ENCODE data around the gene C19orf67. TPM values are rescaled to one million over a fixed set of nuclear protein-coding genes. Genes with fewer than 3 reads are reported as not detected.

C19orf67 gene
- total RNA-seq, 1 experiment from 2014 or later: not detected

DNA sequence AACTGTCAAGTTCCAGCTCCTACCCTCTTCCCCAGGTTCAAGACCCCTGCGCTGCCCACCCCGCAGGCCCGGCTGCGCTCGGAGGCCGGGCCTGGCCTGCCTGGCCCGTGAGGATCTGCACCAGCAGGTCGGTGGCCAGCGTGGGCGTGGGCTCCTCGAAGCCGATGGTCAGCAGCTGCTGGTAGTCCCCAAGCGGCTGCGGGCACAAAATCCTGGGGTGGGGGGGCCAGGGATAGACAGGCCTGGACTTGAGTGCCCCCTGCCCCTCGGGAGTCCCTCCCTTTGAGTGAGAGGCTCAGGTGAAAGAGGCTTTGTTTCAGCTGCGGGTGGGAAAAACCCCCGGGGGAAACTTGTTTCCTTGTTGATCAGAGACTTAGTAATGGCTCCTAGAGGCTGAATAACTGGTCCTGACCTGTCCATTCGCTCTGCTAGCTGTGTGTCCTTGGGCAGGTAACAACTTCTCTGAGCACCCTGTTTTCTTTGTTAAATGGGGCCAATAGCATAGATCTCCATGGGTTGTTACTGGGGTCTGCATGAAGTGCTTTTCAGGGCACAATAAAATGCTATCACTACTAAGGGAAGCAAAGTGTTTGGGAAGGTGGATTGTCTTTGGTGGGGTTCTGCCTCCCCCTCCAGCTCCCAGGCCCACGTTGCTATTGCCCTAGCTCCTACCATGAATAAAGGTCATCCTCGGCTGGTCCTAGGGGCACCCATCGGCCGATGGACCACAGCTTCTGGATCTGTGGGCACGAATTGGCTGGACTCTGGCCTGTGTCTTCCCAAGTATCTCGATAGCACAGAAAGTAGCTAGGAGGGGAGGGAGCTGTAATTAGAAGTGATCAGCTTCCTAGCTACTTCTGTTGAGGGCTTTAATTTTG is 3.5 kb downstream of the C19orf67 start:
- TF ChIP-seq CTCF (IDR thresholded peaks at IDR 0.05; ENCODE audit: insufficient read depth in 1 of 2, low read depth in 1 of 2, low read length in 1 of 2, severe bottlenecking in 1 of 2, unreplicated experiment in 1 of 2): no peak

GRCh38 chr19:14080887-14081796 is 4.4 kb downstream of the C19orf67 start:
- intact Hi-C loops (cut with micrococcal nuclease; ENCODE audit: unreplicated experiment): loop anchor here (2.0 to 5.0 kb wide), 2 partner anchors 36 to 56 kb away; partner anchors contain the start of genes ASF1B and PRKACA
- TSS peak; percentile 91 for BruUV-seq (replicated peaks)
- CTCF ChIA-PET: interaction anchor here (0.6 to 1.7 kb wide), 6 partner anchors 9 to 219 kb away, joined by 3 to 8 read pairs (median 5); partner anchors contain the start of genes ASF1B, IL27RA and MISP3
- Histone ChIP-seq H3K9me3 (no peaks in the 10 kb centered on the region), H3K27me3 (replicated peaks; ENCODE audit: control insufficient read depth, insufficient read depth, low read length) (no peaks in the 10 kb centered on the region), H3K36me3 (ENCODE audit: control insufficient read depth, insufficient read depth, low read length) (no peaks in the 10 kb centered on the region), H3K4me1 (peaks cover 10% of the 10 kb centered on the region; the same call in 1 of the 2 replicates), H3K4me3 (ENCODE audit: low read depth, low read length) (peak overlapping the region; percentile 83)
- no peaks in the 10 kb centered on the region for H3K9me3 Mint-ChIP-seq (ENCODE audit: unreplicated experiment)
- H3K4me3 Mint-ChIP-seq (ENCODE audit: unreplicated experiment): peak overlapping the region; percentile 93
- no peaks in the 10 kb centered on the region for H3K27me3 Mint-ChIP-seq (ENCODE audit: insufficient read depth, unreplicated experiment)
- DNase-seq: peak; percentile 97 to 98
- peak overlapping the region; percentile 95 for H3K27ac Mint-ChIP-seq (ENCODE audit: unreplicated experiment)
- TF ChIP-seq CTCF (IDR thresholded peaks at IDR 0.05; ENCODE audit: insufficient read depth in 1 of 2, low read depth in 1 of 2, low read length in 1 of 2, severe bottlenecking in 1 of 2, unreplicated experiment in 1 of 2): no peak
- POLR2A ChIA-PET: interaction anchor here (0.6 to 0.9 kb wide), 4 partner anchors 30 to 240 kb away, joined by 3 to 11 read pairs (median 4); no protein-coding TSS in a partner anchor
- peaks cover 10% of the 10 kb centered on the region for H3K36me3 Mint-ChIP-seq (ENCODE audit: insufficient read depth, unreplicated experiment)
- no peaks in the 10 kb centered on the region for H3K4me1 Mint-ChIP-seq (ENCODE audit: low read depth, unreplicated experiment)

More for the DNA sequence above, 3.5 kb downstream of the C19orf67 start:
- CTCF ChIA-PET: interaction anchor here (0.6 to 1.7 kb wide), 5 partner anchors 10 to 203 kb away, joined by 3 to 8 read pairs (median 6); partner anchors contain the start of genes ASF1B and MISP3
- Histone ChIP-seq H3K9me3 (no peaks in the 10 kb centered on the region), H3K4me1 (peaks cover 10% of the 10 kb centered on the region; the same call in 1 of the 2 replicates), H3K27me3 (replicated peaks; ENCODE audit: control insufficient read depth, insufficient read depth, low read length) (no peaks in the 10 kb centered on the region), H3K4me3 (ENCODE audit: low read depth, low read length) (peak overlapping the region; percentile 83), H3K36me3 (ENCODE audit: control insufficient read depth, insufficient read depth, low read length) (no peaks in the 10 kb centered on the region)
- intact Hi-C loops (cut with micrococcal nuclease; ENCODE audit: unreplicated experiment): loop anchor here (2.0 to 5.0 kb wide), 2 partner anchors 35 to 55 kb away; partner anchors contain the start of genes ASF1B and PRKACA
- Mint-ChIP-seq H3K4me3 (ENCODE audit: unreplicated experiment) (peak overlapping the region; percentile 93), H3K4me1 (ENCODE audit: low read depth, unreplicated experiment) (no peaks in the 10 kb centered on the region), H3K27me3 (ENCODE audit: insufficient read depth, unreplicated experiment) (no peaks in the 10 kb centered on the region), H3K36me3 (ENCODE audit: insufficient read depth, unreplicated experiment) (peaks cover 10% of the 10 kb centered on the region), H3K27ac (ENCODE audit: unreplicated experiment) (peak overlapping the region; percentile 95), H3K9me3 (ENCODE audit: unreplicated experiment) (no peaks in the 10 kb centered on the region)
- POLR2A ChIA-PET: interaction anchor here (0.6 kb wide), 1 partner anchor 229 kb away, joined by 11 read pairs; no protein-coding TSS in a partner anchor
- TSS peak; percentile 62 for BruUV-seq (replicated peaks)
- DNase-seq: no peak
